ENCODE data around the gene KLF3.
A peak's percentile ranks its signal among the peaks of the same experiment; 100 is the strongest.

Gene KLF3

DNA sequence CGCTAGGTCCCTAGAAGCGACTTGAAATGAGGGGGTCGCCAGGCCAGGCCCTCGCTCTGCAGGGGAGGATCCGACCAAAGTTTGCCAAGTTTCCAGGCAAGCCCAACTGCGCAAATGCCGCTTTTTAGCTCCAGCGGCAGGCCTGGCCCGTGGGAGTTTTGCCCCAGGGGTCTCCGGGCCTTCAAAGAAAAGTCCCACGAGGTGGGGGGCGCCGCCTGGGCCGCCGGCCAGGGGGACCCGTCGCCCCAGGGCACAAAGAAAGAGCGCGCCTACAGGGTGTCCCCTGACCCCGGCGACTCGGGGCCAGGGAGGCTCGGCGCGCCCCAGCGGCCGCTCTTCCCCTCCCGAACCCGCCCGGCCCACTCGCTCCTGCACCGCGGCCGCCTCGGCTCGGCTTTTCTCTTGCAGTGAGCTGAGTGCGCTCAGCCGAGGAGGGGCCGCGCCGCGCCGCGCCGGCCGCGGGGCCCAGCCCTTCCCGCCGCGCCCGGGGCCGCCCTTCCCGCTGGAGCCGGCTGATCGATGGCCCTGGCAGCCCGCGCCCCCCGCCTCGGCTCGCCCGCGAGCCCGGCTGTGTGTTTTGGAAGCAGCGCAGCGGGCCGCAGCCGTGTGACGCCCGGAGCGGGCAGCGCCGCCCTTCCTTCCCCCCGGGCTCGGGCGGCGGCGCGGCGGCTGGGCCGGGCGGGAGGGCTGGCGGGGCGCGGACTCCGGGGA is 754 bp upstream of the KLF3 start:
- DNase-seq (ENCODE audit: low read depth): peak; percentile 49
- H3K4me3 ChIP-seq (replicated peaks; ENCODE audit: low read depth, low read length): peak overlapping the region; percentile 58
- no peak for TF ChIP-seq CTCF (IDR thresholded peaks at IDR 0.05; ENCODE audit: low read length, missing control alignments)

DNA sequence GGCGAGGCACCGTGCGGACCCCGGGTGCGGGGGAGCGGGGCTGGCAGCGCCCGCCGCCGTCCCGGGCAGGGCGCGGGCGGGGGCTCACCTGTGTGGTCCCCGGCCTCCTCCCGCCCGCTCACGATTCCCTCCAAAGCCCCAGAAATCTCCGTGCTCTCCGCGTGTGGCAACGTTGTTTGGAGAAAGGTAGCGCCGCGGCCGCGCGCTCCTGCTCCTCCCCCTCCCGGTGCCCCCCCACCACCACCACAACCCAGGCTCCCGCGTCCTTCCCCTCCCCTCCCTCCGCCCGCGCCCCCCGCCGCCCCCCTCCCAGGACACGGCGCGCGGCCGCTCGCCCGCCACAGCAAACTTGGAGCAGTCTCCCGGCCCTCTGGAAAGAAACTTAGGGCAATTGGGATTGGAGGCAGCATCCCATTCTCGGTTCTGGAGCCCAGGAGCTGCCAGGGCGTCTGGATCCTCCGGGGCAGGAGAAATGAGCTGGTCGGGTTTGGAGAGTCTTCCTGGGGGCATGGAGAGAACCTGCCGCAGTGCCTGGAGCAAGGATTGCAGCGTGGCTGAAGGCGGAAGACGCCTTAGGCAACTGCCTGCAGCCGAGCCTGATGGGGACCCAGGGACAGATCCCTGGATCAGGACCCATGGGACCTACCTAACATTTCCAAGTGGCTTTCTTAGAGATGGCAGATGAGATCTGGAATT is 855 bp downstream of the KLF3 start:
- TF ChIP-seq CTCF (IDR thresholded peaks at IDR 0.05; ENCODE audit: low read length, missing control alignments): no peak
- H3K4me3 ChIP-seq (replicated peaks; ENCODE audit: low read depth, low read length): peak overlapping the region; percentile 93
- DNase-seq (ENCODE audit: low read depth): peak; percentile 69

DNA sequence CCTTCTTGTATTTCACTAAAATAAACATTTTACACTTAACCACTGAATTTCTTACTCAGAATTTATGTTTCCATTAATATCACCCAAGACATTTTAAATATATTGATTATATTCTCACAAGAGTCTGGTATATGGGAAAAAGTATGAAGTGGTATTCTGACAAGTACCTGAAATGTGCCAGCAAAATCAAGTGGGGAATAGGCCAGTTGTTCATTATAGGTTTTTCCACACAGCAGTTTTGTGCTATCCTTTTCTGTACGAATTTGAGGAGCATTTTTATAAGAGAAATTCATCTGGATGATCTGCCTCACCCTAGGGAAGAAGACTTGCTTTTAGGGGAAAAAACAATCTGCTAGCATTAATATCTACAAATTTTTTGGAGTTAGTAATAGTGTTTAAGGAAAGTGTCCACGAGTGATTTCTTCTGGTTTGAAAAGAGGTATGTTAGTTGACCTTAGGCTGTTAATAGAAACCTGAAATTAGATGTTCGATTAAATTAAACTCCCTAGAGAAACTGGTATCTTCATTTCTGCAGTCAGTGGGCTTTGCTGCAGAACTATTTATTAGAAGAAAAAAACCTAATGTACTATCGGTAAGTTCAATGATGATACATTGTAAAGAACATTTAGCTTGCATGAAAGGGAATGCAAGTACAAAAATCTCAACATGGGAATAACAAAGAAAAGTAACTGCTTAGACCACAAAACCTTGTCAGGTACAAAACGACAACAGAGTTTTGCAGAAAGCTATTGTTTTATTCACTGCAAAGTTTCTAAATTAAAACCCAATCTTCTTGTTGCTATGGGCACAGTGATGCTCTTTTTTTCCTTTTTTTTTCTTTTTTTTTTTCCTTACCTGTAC is 1.8 kb downstream of the KLF3 start:
- DNase-seq (ENCODE audit: low read depth): no peak
- TF ChIP-seq CTCF (IDR thresholded peaks at IDR 0.05; ENCODE audit: low read length, missing control alignments): no peak
- peak overlapping the region; percentile 93 for H3K4me3 ChIP-seq (replicated peaks; ENCODE audit: low read depth, low read length)

- DNase-seq (ENCODE audit: low read depth): no peak
- no peak for TF ChIP-seq CTCF (IDR thresholded peaks at IDR 0.05; ENCODE audit: low read length, missing control alignments)
- H3K4me3 ChIP-seq (replicated peaks; ENCODE audit: low read depth, low read length): peak overlapping the region; percentile 93
Observed at GRCh38 chr4:38666766-38667084, 2.7 kb downstream of the KLF3 start.

- peak; percentile 100 for DNase-seq (ENCODE audit: low read depth)
- H3K4me3 ChIP-seq (replicated peaks; ENCODE audit: low read depth, low read length): peak overlapping the region; percentile 93
- TF ChIP-seq CTCF (IDR thresholded peaks at IDR 0.05; ENCODE audit: low read length, missing control alignments): no peak
Observed at GRCh38 chr4:38667085-38667893, 3.3 kb downstream of the KLF3 start.

DNA sequence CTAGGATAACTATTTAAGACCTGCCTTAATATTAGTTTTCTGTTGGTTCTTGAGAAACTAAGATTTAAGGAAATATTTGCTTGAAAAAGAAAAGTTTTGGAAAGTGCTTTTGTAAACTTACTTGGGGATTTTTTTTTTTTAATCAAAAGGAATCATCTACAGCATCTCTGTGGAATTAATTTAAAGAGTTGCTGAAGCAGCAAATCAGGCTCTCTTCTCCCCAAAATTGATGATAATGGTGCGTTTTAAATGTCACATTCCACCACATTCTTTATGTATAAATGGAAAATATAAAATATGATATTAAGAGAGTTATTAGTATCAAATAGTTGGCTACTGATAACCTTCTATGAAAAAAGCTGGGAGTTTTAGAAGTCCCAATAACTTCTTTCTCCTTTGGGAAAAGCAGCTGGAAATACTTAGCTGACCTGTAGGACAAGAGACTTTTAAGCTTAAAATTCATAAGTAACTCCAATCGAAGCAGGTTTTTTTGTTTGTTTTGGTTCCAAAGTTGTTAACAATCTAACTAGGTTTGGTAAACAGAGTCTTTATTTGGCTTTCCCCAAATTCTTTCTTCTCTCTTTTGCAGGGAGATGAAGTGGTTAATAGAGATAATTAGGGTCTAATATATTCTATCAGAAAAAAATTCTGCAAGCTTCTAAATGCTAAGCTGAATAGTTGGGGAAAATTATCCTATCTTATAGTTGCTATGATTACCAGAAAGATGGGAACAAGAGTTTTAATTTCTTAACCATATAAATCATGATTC is 4.4 kb downstream of the KLF3 start:
- no peak for DNase-seq (ENCODE audit: low read depth)
- TF ChIP-seq CTCF (IDR thresholded peaks at IDR 0.05; ENCODE audit: low read length, missing control alignments): no peak
- peak overlapping the region; percentile 47 for H3K4me3 ChIP-seq (replicated peaks; ENCODE audit: low read depth, low read length)

Data from fibroblast of pulmonary artery (primary cell).